Ovary (tissue), 3 donors: Measurements from ENCODE around the gene CASD1.

Experiments
- CTCF ChIP-seq, 3 donors: fragments of 450-650 bp in 2 of 3; fragments of 200-600 bp in 1 of 3; IDR thresholded peaks; one replicate each; pipeline versions ENCODE4 v1.5.1 to v1.8.0; 2016 to 2022; ENCODE audit warnings: antibody characterized with exemption in 3 of 3, mild to moderate bottlenecking in 1 of 3
- EP300 ChIP-seq: sonication (generic); formaldehyde crosslinking; IDR thresholded peaks from one replicate; pipeline ENCODE4 v1.6.1; 2017; ENCODE audit warnings: antibody characterized with exemption
- POLR2A ChIP-seq: fragments of 450-650 bp; IDR thresholded peaks from one replicate; pipeline ENCODE4 v1.6.1; 2017; ENCODE audit warnings: antibody characterized with exemption, mild to moderate bottlenecking, moderate library complexity
- donor health status: DM: no; HTN: no; CAD: no.

- TF ChIP-seq CTCF (IDR thresholded peaks at IDR 0.05) (no peak), POLR2A (no peak), EP300 (no peak)
Observed at GRCh38 chr7:94532676-94533075, 23.1 kb downstream of the CASD1 start.
